ENCODE measurements around the gene MISP.

MISP gene

GRCh38 chr19:800360-801029 lies 49.6 kb downstream of the MISP start:
- peak in 1 of 2 donors; percentile 10 for DNase-seq

DNA sequence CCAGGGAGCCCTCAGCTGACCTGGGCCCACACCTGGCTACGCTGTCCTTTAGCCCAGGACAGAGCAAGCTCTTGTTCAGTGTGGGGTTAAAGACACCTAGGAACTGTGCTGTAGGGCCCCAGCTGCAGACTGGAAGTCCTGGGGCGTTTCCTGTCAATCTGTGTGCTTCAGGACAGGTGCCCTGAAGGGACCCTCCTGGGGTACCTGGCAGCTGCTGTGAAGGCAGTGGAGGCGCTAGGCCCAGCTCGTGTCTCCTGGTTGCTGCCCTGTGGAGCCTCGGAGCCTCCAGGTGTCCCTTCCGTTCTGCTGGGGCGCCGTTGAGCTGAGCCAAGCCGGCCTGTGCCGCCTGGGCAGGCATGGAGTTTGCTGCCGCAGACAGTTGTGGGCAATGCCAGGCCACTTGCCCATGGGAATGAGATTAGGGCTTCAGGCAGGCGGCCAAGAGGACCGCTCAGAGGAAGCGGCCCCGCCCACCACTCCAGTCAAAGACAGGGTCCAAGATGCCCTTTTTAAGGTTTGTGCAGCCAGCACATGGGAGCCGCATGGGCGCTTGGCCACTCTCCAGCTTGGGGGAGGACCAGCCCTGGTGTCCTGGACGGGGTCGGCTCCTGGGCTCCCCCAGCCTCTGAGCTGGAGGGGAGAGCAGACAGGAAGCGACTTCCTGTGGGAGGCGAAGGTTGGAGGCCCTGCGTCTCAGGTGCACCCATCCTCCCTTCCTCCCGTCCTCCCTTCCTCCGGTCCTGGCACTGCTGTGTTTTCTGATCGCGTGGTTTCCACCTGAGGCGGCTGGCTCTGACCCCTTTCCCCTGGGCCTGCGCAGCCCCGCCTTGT lies 50.3 kb downstream of the MISP start:
- DNase-seq, result peak in 1 of 2 donors; percentile 39

GRCh38 chr19:801861-802497 lies 51.1 kb downstream of the MISP start:
- no peak for DNase-seq

- no peak for DNase-seq
These were observed 51.7 kb downstream of the MISP start for GRCh38 chr19:802498-803098.

DNA sequence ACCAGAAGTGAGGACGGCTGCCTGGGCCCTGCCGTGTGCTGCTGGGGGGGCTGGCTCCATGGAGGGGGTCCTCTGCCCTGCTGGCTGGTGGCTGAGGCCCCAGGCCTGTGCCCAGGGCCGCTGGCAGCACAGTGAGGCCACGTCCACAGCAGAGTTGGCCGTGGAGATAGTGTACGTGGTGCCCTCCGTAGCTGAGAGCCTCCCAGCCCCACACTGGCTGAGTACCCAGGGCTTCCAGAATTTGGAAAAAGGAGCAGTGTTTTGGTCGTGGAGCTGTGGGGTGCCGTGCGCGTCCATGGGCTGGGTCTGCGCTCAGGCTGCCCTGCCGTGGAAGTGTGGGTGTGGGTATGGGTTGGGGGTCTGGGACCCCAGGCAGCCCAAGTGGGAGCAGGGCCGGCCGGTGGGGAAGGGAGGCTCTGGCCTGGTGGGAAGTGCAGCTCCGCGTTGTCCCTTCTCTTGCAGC lies 52.2 kb downstream of the MISP start:
- DNase-seq, result no peak

- no peak for DNase-seq
These were observed 52.9 kb downstream of the MISP start for GRCh38 chr19:803686-804418.

DNA sequence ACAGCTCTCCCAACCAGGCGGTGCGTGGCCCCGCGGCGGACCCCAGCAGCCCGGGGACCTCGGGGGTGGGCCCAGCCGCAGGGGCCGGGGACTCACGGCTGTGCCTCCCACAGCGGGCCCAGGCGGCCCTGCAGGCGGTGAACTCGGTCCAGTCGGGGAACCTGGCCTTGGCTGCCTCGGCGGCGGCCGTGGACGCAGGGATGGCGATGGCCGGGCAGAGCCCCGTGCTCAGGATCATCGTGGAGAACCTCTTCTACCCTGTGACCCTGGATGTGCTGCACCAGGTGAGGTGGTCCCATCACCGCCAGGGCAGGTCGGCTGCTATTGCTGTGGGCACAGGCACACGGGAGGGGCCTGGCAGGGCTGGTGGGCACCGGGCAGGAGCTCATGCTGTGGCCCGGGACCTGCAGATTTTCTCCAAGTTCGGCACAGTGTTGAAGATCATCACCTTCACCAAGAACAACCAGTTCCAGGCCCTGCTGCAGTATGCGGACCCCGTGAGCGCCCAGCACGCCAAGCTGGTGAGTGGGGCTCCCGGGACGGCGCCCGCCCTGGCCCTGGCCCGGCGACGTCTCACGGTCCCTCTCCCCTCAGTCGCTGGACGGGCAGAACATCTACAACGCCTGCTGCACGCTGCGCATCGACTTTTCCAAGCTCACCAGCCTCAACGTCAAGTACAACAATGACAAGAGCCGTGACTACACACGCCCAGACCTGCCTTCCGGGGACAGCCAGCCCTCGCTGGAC lies 53.7 kb downstream of the MISP start:
- no peak for DNase-seq

DNA sequence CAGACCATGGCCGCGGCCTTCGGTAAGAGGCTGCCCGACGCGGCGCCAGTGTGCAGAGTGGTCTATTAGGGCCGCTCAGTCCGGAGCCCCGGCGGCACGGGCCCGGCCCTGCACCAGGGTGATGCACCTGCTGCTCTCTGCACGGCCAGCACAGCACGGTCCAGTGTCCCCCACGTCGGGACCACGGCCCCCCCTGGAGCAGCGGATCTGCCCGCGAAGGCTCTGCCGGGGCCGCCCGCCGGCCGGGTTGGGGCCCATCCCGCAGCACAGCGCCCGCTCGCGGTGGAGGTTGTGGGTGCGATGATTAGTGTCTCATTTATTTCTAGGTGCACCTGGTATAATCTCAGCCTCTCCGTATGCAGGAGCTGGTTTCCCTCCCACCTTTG lies 54.2 kb downstream of the MISP start:
- DNase-seq, result no peak

- DNase-seq, result no peak
These were observed 55.0 kb downstream of the MISP start for GRCh38 chr19:805600-806550.

DNA sequence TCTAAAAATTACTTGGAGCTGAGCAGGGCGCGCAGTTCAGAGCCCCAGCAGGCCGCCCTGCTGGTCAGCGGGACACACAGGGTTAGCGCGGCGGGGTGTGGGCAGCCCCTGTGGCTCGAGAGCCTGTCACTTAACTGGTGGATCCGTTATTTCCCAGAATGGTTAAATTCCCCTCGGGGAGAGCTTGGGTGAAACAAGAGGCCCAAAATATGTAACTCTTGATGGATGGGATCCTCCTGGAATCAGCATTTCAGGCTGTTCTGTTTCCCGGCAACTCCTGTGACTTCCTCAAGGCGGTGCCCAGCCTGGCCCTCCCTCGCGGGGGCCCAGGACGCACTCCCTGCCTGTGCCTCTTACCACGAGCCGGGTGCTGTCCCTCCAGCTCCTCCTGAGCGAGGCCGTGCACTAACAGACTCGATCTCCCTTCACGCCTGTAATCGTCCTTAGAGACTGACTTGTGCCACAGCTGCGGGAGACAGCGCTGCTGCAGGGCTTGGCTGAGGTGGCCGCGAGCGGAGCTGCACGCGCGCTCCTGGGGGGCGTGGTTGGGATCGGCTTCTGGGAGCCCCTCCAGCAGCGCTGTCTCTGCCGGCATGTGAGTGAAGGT lies 56.0 kb downstream of the MISP start:
- DNase-seq, result no peak

DNA sequence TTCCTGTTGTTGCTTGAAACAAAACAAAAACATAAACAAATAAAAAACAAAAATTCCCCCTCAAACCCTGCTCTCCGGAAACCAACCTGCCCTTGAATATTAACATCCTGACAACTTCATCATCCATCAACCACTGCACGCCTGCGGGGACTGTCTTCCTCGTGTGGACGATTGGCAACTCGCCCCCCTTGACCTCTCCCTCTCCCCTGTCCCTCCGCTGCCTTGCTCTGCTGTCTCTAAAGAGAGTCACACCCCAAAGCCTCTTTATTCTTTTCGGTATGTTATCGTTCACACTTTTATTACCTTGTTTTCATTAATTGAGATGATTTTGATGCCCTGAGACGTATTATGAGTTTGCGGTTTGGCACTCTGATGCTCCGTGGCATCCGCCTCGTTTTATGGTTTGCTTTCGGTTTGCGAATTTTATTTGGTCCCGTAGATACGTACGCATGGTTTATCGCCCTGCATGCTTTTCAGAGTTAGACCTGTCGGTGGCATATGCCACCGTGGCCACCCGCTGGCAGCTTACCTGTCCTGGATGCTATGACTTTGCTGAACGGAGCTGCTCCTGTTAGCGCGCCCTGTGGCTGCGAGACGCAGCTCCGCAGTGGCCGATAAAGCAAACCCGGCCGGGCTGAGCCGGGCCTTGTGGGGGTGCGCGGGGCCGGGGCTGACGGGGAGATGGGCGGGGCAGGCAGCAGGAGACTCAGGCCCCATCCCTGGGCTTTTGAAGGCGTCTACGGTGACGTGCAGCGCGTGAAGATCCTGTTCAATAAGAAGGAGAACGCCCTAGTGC lies 56.9 kb downstream of the MISP start:
- no peak for DNase-seq

DNA sequence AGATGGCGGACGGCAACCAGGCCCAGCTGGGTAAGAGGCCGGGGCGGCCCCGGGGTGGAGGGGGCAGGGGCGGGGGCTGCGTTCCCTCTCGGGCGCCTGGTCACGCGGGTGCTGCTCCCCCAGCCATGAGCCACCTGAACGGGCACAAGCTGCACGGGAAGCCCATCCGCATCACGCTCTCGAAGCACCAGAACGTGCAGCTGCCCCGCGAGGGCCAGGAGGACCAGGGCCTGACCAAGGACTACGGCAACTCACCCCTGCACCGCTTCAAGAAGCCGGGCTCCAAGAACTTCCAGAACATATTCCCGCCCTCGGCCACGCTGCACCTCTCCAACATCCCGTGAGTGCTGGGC lies 57.5 kb downstream of the MISP start:
- DNase-seq, result no peak

- DNase-seq, result no peak
These were observed 59.4 kb downstream of the MISP start for GRCh38 chr19:810077-810855.

- peak in 1 of 2 donors; percentile 7 for DNase-seq
These were observed 60.1 kb downstream of the MISP start for GRCh38 chr19:810883-811489.

DNA sequence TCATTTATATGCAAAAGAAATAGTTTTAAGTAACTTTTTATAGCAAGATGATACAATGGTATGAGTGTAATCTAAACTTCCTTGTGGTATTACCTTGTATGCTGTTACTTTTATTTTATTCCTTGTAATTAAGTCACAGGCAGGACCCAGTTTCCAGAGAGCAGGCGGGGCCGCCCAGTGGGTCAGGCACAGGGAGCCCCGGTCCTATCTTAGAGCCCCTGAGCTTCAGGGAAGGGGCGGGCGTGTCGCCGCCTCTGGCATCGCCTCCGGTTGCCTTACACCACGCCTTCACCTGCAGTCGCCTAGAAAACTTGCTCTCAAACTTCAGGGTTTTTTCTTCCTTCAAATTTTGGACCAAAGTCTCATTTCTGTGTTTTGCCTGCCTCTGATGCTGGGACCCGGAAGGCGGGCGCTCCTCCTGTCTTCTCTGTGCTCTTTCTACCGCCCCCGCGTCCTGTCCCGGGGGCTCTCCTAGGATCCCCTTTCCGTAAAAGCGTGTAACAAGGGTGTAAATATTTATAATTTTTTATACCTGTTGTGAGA lies 60.7 kb downstream of the MISP start:
- no peak for DNase-seq

DNA sequence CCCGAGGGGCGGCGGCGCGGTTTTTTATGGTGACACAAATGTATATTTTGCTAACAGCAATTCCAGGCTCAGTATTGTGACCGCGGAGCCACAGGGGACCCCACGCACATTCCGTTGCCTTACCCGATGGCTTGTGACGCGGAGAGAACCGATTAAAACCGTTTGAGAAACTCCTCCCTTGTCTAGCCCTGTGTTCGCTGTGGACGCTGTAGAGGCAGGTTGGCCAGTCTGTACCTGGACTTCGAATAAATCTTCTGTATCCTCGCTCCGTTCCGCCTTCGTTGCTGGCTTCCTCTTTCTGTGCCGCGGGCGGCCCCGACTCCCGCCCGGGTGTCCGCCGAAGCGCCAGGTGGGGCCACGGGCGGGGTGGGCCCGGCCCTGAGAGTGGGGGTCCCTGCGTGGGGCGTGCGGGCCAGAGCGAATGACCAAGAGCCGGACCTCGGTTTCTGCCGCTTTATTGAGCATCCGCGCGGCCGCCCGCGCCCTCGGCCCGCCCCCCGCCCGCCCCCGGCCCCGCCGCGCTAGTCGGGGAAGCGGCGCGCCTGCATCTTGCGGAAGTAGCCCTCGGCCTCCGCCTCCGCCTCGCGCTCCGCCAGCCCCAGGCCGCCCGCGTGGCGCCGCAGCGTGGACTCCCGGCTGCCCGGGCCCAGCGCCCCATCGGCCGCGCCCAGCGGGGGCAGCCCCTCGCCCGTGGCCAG lies 61.3 kb downstream of the MISP start:
- DNase-seq, result peak in 1 of 2 donors; percentile 11

GRCh38 chr19:812747-813218 lies 61.9 kb downstream of the MISP start:
- peak in 1 of 2 donors; percentile 12 for DNase-seq
